PC-9 (cell line): ENCODE measurements around the gene RASAL3. TPM values are rescaled to one million over a fixed set of nuclear protein-coding genes. Genes with fewer than 3 reads are reported as not detected.

ENCODE experiments used
- BruUV-seq: library from RNA; stranded (reverse); fragments of 400-500 nt; replicated peaks from 2 replicates; lab custom pipeline; 2021; lab: Mats Ljungman, UMichigan
- CTCF ChIA-PET: fragments of 300-600 bp; sonication (Branson Sonifier 250); formaldehyde crosslinking; loops from one replicate; lab custom pipeline; 2022; ENCODE audit warnings: antibody characterized with exemption; lab: Charles Lee
- POLR2A ChIA-PET: fragments of 300-600 bp; sonication (Branson Sonifier 250); formaldehyde crosslinking; loops from one replicate; lab custom pipeline; 2022; ENCODE audit warnings: antibody characterized with exemption; ENCODE audit not compliant: unreplicated experiment; lab: Charles Lee
- DNase-seq, 2 experiments: peaks; one replicate each; pipeline versions ENCODE4 v3.0.0 to v3.0.0-alpha.2; 2015 to 2022; ENCODE audit warnings: mixed read lengths in 1 of 2
- H2AFZ ChIP-seq: fragments of 200-600 bp; sonication (generic); 2 replicates; pipeline ENCODE4 v1.8.1; 2017; ENCODE audit warnings: antibody characterized with exemption
- H3F3A ChIP-seq: fragments of 200-600 bp; sonication (generic); 2 replicates; pipeline ENCODE4 v1.8.1; 2017; ENCODE audit warnings: antibody characterized with exemption, mild to moderate bottlenecking, low read depth; ENCODE audit not compliant: insufficient read depth
- H3K27ac ChIP-seq: fragments of 200-600 bp; sonication (generic); 2 replicates; pipeline ENCODE4 v1.6.1; 2016; ENCODE audit warnings: mixed run types
- H3K27me3 ChIP-seq: fragments of 200-600 bp; sonication (generic); 2 replicates; pipeline ENCODE4 v1.6.1; 2016; ENCODE audit warnings: low read depth, mixed run types; ENCODE audit not compliant: insufficient read depth
- H3K36me3 ChIP-seq: fragments of 200-600 bp; sonication (generic); 2 replicates; pipeline ENCODE4 v1.6.1; 2016; ENCODE audit warnings: low read depth, mixed run types
- H3K4me1 ChIP-seq: fragments of 200-600 bp; sonication (generic); replicated peaks from 2 replicates; pipeline ENCODE4 v1.6.1; 2016; ENCODE audit warnings: mixed run types; ENCODE audit not compliant: insufficient read depth
- H3K4me2 ChIP-seq: fragments of 200-600 bp; sonication (generic); 2 replicates; pipeline ENCODE4 v1.6.1; 2017; ENCODE audit warnings: mixed run types
- H3K4me3 ChIP-seq: fragments of 200-600 bp; sonication (generic); 2 replicates; pipeline ENCODE4 v1.6.1; 2016; ENCODE audit warnings: mixed run types
- H3K79me2 ChIP-seq: fragments of 200-600 bp; sonication (generic); 2 replicates; pipeline ENCODE4 v1.6.1; 2017; ENCODE audit warnings: low read depth, mixed run types
- H3K9me2 ChIP-seq: fragments of 200-600 bp; sonication (generic); 2 replicates; pipeline ENCODE4 v1.8.1; 2017; ENCODE audit warnings: mild to moderate bottlenecking; ENCODE audit not compliant: insufficient read depth
- H3K9me3 ChIP-seq: fragments of 200-600 bp; sonication (generic); 2 replicates; pipeline ENCODE4 v1.8.1; 2016; ENCODE audit warnings: low read depth; ENCODE audit not compliant: insufficient read depth
- H4K20me1 ChIP-seq: fragments of 200-600 bp; sonication (generic); 2 replicates; pipeline ENCODE4 v1.8.1; 2017; ENCODE audit not compliant: insufficient read depth
- EZH2 ChIP-seq: fragments of 200-600 bp; sonication (generic); IDR thresholded peaks from 2 replicates; pipeline ENCODE4 v1.8.0; 2017; ENCODE audit warnings: antibody characterized with exemption, low read depth
- intact Hi-C: fragments of 100-400 bp; cut with micrococcal nuclease; formaldehyde crosslinking; loops from one replicate; pipeline ENCODE4 v1.10.0; 2022; ENCODE audit not compliant: unreplicated experiment
- total RNA-seq: library from RNA; stranded (reverse); gene quantifications from 2 replicates; pipeline ENCODE4 v1.2.3, GENCODE V29; 2021
- TF ChIP-seq, protein P1 (sequence below): fragments of 200-600 bp; sonication (generic); conservative IDR thresholded peaks from 2 replicates; pipeline ENCODE4 v1.6.1; 2017; ENCODE audit warnings: mixed run types, antibody characterized with exemption, mild to moderate bottlenecking, moderate library complexity

RASAL3 gene
- total RNA-seq, 1 experiment from 2014 or later = not detected

DNA sequence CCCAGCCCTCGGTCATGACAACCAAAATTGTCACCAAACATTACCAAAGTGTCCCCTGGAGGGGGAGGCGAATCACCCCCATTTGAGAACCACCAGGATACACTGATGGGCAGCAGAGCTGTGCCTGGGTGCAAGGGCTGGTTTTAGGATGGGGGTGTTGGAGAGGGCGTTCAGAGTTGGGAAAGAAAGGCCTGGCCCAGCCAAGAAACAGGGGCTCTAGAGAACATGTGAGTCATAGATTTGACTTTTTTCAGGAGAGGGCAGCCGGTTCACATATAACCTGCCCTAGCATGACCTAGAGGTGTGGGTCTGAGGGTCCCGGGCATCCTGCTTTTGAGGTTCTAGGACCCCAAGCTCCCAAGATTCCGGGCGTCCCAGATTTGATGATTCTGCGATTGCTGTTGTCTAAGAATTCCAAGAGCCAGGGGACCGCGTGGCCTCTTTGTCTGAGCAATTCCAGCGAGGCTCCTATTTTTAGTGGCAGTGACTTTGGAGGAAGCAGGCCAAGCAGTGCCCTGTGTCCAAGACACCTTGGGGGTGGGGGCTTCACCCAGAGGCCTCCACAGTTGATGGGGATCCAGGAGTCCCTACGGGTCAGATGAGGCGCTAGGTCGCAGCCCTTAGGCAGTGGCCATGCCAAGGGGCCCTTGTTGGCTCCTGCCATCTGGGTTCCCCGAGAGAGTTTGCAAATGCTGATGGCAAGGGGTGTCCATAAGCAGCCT lies 19.7 kb downstream of the RASAL3 start:
- CTCF ChIA-PET = no interaction called here

DNA sequence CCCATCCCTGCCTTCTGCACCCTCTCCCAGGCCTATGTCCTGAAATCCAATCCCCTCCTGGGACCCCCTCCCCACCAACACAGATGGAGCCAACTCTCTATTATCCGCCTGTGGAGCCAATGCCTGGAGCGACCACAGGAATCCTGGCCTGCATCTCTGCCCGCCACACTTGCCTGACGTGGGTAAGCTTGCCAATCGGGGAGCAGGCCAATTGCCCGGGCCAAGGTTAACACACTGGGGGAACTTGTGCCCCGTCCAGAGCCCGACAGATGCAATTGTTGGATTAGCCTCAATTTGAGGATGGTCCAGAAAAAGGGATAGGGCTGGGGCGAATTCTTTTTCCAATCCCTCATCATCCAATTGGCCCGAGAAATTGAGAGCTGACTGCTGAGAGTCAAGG lies 20.5 kb downstream of the RASAL3 start:
- Histone ChIP-seq H2AFZ (no peak overlapping the region), H3K9me3 (no peaks in the 10 kb centered on the region), H3K27ac (no peak overlapping the region), H3K27me3 (no peaks in the 10 kb centered on the region), H3K4me3 (no peak overlapping the region), H3K79me2 (no peaks in the 10 kb centered on the region), H3K36me3 (no peaks in the 10 kb centered on the region), H4K20me1 (no peaks in the 10 kb centered on the region), H3K4me2 (no peak overlapping the region), H3K9me2 (no peaks in the 10 kb centered on the region), H3F3A (peaks cover 18% of the 10 kb centered on the region), H3K4me1 (peaks cover 5% of the 10 kb centered on the region; the same call in 1 of the 2 replicates)
- ChIA-PET POLR2A (no interaction called here), CTCF (no interaction called here)
- no peak for DNase-seq
- no TSS peak for BruUV-seq
- no peak for TF ChIP-seq EZH2
- TF ChIP-seq, protein P1, sequence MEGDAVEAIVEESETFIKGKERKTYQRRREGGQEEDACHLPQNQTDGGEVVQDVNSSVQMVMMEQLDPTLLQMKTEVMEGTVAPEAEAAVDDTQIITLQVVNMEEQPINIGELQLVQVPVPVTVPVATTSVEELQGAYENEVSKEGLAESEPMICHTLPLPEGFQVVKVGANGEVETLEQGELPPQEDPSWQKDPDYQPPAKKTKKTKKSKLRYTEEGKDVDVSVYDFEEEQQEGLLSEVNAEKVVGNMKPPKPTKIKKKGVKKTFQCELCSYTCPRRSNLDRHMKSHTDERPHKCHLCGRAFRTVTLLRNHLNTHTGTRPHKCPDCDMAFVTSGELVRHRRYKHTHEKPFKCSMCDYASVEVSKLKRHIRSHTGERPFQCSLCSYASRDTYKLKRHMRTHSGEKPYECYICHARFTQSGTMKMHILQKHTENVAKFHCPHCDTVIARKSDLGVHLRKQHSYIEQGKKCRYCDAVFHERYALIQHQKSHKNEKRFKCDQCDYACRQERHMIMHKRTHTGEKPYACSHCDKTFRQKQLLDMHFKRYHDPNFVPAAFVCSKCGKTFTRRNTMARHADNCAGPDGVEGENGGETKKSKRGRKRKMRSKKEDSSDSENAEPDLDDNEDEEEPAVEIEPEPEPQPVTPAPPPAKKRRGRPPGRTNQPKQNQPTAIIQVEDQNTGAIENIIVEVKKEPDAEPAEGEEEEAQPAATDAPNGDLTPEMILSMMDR = no peak
- intact Hi-C loops = no loop called here

More for the DNA sequence above, 19.7 kb downstream of the RASAL3 start:
- TF ChIP-seq EZH2 = no peak
- TF ChIP-seq, protein P1 = no peak
- H3K36me3 ChIP-seq = no peaks in the 10 kb centered on the region
- H3K27ac ChIP-seq = no peak overlapping the region
- H2AFZ ChIP-seq = no peak overlapping the region
- POLR2A ChIA-PET = no interaction called here
- H3K9me2 ChIP-seq = no peaks in the 10 kb centered on the region
- H3K4me2 ChIP-seq = no peak overlapping the region
- no peaks in the 10 kb centered on the region for H3K27me3 ChIP-seq
- no peaks in the 10 kb centered on the region for H3K79me2 ChIP-seq
- H3K4me3 ChIP-seq = no peak overlapping the region
- H4K20me1 ChIP-seq = no peaks in the 10 kb centered on the region
- peak in 1 of 2 experiments; percentile 17 for DNase-seq
- peaks cover 5% of the 10 kb centered on the region; the same call in 1 of the 2 replicates for H3K4me1 ChIP-seq
- no TSS peak for BruUV-seq
- intact Hi-C loops = no loop called here
- H3F3A ChIP-seq = peaks cover 21% of the 10 kb centered on the region
- H3K9me3 ChIP-seq = no peaks in the 10 kb centered on the region

DNA sequence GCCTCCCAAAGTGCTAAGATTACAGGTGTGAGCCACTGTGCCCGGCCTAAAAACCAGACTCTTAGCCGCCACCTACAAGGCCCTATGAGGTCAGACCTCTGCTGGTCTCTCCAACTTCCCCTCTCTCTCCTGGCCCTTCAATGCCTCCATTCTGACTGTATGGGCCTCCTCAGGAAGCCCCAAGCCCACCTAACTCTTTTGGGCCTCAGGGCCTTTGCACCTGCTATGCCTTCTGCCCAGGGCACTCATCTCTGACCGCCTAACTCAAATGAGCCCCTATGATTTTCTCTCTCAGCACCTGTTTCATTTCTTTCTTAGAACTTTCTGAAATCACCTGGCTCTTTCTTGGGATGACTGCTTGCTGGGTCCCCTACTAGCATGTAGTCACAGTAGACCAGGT lies 21.0 kb downstream of the RASAL3 start:
- peak in 1 of 2 experiments; percentile 32 for DNase-seq
- Histone ChIP-seq H3K36me3 (no peaks in the 10 kb centered on the region), H3K27me3 (no peaks in the 10 kb centered on the region), H3K4me1 (0 out of 2 replicates have a peak, but pooled peaks cover 5% of the 10 kb centered on the region), H3K27ac (no peak overlapping the region), H3K9me3 (no peaks in the 10 kb centered on the region), H3F3A (peaks cover 13% of the 10 kb centered on the region), H3K4me2 (no peak overlapping the region), H2AFZ (no peak overlapping the region), H3K4me3 (no peak overlapping the region), H4K20me1 (no peaks in the 10 kb centered on the region), H3K79me2 (no peaks in the 10 kb centered on the region), H3K9me2 (no peaks in the 10 kb centered on the region)
- CTCF ChIA-PET = no interaction called here
- intact Hi-C loops = no loop called here
- POLR2A ChIA-PET = no interaction called here
- TF ChIP-seq, protein P1 = no peak
- no peak for TF ChIP-seq EZH2
- no TSS peak for BruUV-seq
